K562 (cell line): ENCODE measurements around the gene RNF4. TPM values are rescaled to one million over a fixed set of nuclear protein-coding genes. Genes with fewer than 3 reads are reported as not detected.

Source experiments
- BHLHE40 ChIP-seq: IDR thresholded peaks from 2 replicates; pipeline ENCODE4 v1.6.1; 2011; ENCODE audit warnings: low read length, improper control_type of control experiment
- CCAR2 ChIP-seq: fragments of 200-400 bp; formaldehyde crosslinking; IDR thresholded peaks from 2 replicates; pipeline ENCODE4 v1.6.1; 2017; ENCODE audit warnings: mild to moderate bottlenecking, low read depth, low read length
- CEBPB ChIP-seq: fragments of 450-650 bp; IDR thresholded peaks from 2 replicates; pipeline ENCODE4 v1.6.1; 2016; ENCODE audit warnings: missing genetic modification characterization, missing compliant biosample characterization
- E2F3 ChIP-seq: fragments of 250-450 bp; sonication (Bioruptor Pico); IDR thresholded peaks from 2 replicates; pipeline ENCODE4 v1.4.0; 2020; ENCODE audit warnings: mild to moderate bottlenecking
- EGR1 ChIP-seq: fragments of 450-650 bp; conservative IDR thresholded peaks from 2 replicates; pipeline ENCODE4 v1.6.1; 2017; ENCODE audit warnings: mild to moderate bottlenecking
- FOS ChIP-seq: IDR thresholded peaks from 3 replicates; pipeline ENCODE4 v1.6.1; 2011; ENCODE audit not compliant: insufficient read length; ENCODE audit errors: extremely low read depth
- JUND ChIP-seq, 2 experiments: IDR thresholded peaks; 2 replicates in 1 of 2; 3 replicates in 1 of 2; pipeline ENCODE4 v1.6.1; 2011; ENCODE audit warnings: borderline replicate concordance in 2 of 2, low read depth in 2 of 2, low read length in 2 of 2, improper control_type of control experiment in 1 of 2, missing biosample characterization in 1 of 2, missing genetic modification characterization in 1 of 2, missing genetic modification reagents in 1 of 2
- KLF16 ChIP-seq: IDR thresholded peaks from 2 replicates; pipeline ENCODE4 v1.6.1; 2016; ENCODE audit warnings: antibody characterized with exemption
- MBD1 ChIP-seq: fragments of 250-450 bp; sonication (Bioruptor Pico); IDR thresholded peaks from 2 replicates; pipeline ENCODE4 v1.8.0; 2022; ENCODE audit warnings: inconsistent platforms
- MCM3 ChIP-seq: fragments of 450-650 bp; IDR thresholded peaks from 2 replicates; pipeline ENCODE4 v1.6.1; 2016
- MEF2D ChIP-seq: conservative IDR thresholded peaks from 2 replicates; pipeline ENCODE4 v1.6.1; 2016; ENCODE audit warnings: low read depth, missing genetic modification characterization, missing compliant biosample characterization
- NR4A1 ChIP-seq, 2 experiments: fragments of 250-450 bp in 1 of 2; fragments of 450-650 bp in 1 of 2; sonication (Bioruptor Pico) in 1 of 2; IDR thresholded peaks; 2 replicates each; pipeline versions ENCODE4 v1.4.0 to v1.6.1; 2016 to 2020; ENCODE audit warnings: mild to moderate bottlenecking in 2 of 2, missing compliant biosample characterization in 1 of 2, missing genetic modification characterization in 1 of 2, moderate library complexity in 1 of 2
- PHB ChIP-seq: fragments of 250-450 bp; sonication (Bioruptor Pico); IDR thresholded peaks from 2 replicates; pipeline ENCODE4 v1.5.0; 2021
- POLR2AphosphoS2 ChIP-seq: IDR thresholded peaks from 2 replicates; pipeline ENCODE4 v1.6.1; 2012; ENCODE audit warnings: low read length, improper control_type of control experiment
- POLR3G ChIP-seq: IDR thresholded peaks from 2 replicates; pipeline ENCODE4 v1.6.1; 2011; ENCODE audit not compliant: insufficient read length, insufficient replicate concordance; ENCODE audit errors: extremely low read depth
- RNF2 ChIP-seq: sonication (generic); IDR thresholded peaks from 2 replicates; pipeline ENCODE4 v1.6.1; 2016
- SAFB ChIP-seq: fragments of 200-400 bp; formaldehyde crosslinking; IDR thresholded peaks from 2 replicates; pipeline ENCODE4 v1.6.1; 2017; ENCODE audit warnings: low read depth, low read length, borderline replicate concordance
- SIN3A ChIP-seq, 2 experiments: fragments of 150-350 bp in 1 of 2; IDR thresholded peaks; 2 replicates each; pipeline ENCODE4 v1.6.1; 2011 to 2016; ENCODE audit warnings: borderline replicate concordance in 2 of 2, low read depth in 2 of 2, low read length in 2 of 2, mild to moderate bottlenecking in 2 of 2, moderate library complexity in 2 of 2; ENCODE audit not compliant: control insufficient read depth in 1 of 2
- STAT5B ChIP-seq: fragments of 250-450 bp; sonication (Bioruptor Pico); IDR thresholded peaks from 2 replicates; pipeline ENCODE4 v1.8.0; 2021; ENCODE audit warnings: mild to moderate bottlenecking, inconsistent platforms
- TAF15 ChIP-seq: fragments of 200-400 bp; formaldehyde crosslinking; IDR thresholded peaks from 2 replicates; pipeline ENCODE4 v1.6.1; 2017; ENCODE audit warnings: mild to moderate bottlenecking, low read depth, low read length, moderate library complexity
- ZNF175 ChIP-seq: fragments of 200-800 bp; sonication (Bioruptor generic); IDR thresholded peaks from 2 replicates; pipeline ENCODE4 v1.6.1; 2016; ENCODE audit warnings: low read depth, mild to moderate bottlenecking, missing genetic modification characterization, missing compliant biosample characterization
- polyA plus RNA-seq, 8 experiments: library from polyadenylated mRNA; depleted of rRNA in 4 of 8; stranded (reverse) in 5 of 8; unstranded in 3 of 8; fragments of >200 nt; fragmentation: Nextera tagmentation in 2 of 8; fragmentation: Illumina TruSeq in 1 of 8; extraction: Ambion mirVana in 2 of 8; extraction: Trizol in 1 of 8; gene quantifications; 2 replicates each; pipeline versions ENCODE4 v1.2.1 to v1.2.3, GENCODE V29; 2011 to 2014; ENCODE audit warnings: inconsistent platforms in 1 of 8, missing spikeins in 1 of 8
- total RNA-seq, 7 experiments: library from RNA; depleted of rRNA in 6 of 7; stranded (reverse); fragments of >200 nt in 6 of 7; fragmentation: Illumina TruSeq in 2 of 7; extraction: Trizol in 2 of 7; gene quantifications; 2 replicates each; pipeline versions ENCODE4 v1.2.1 to v1.2.3, GENCODE V29; 2011 to 2021; ENCODE audit warnings: low replicate concordance in 1 of 7
- TF ChIP-seq, protein P1 (sequence below): fragments of 250-450 bp; sonication (Bioruptor Pico); IDR thresholded peaks from 2 replicates; pipeline ENCODE4 v1.4.0; 2020
- TF ChIP-seq, protein P2 (sequence below): fragments of 250-450 bp; sonication (Bioruptor Pico); IDR thresholded peaks from 2 replicates; pipeline ENCODE4 v1.5.0; 2021; ENCODE audit warnings: mild to moderate bottlenecking, moderate library complexity

The RNF4 gene
- total and polyA plus RNA-seq, 9 of the 15 experiments (the other 6 are each of a cell fraction or from before 2014, with no cell fraction given): 19.2 to 59.3 (median 44.8) TPM

- TF ChIP-seq POLR2AphosphoS2: no peak
- peak; percentile 61 for TF ChIP-seq BHLHE40
- TF ChIP-seq E2F3: no peak
- TF ChIP-seq TAF15: no peak
- TF ChIP-seq RNF2: no peak
- peak; percentile 91 for TF ChIP-seq CEBPB (tag)
- TF ChIP-seq STAT5B (CRISPR knock-in tag): no peak
- TF ChIP-seq, protein P1, sequence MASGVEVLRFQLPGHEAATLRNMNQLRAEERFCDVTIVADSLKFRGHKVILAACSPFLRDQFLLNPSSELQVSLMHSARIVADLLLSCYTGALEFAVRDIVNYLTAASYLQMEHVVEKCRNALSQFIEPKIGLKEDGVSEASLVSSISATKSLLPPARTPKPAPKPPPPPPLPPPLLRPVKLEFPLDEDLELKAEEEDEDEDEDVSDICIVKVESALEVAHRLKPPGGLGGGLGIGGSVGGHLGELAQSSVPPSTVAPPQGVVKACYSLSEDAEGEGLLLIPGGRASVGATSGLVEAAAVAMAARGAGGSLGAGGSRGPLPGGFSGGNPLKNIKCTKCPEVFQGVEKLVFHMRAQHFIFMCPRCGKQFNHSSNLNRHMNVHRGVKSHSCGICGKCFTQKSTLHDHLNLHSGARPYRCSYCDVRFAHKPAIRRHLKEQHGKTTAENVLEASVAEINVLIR (CRISPR knock-in tag): no peak
- no peak for TF ChIP-seq JUND (IDR thresholded peaks at IDR 0.05; ENCODE audit: borderline replicate concordance, low read depth, low read length)
- no peak; the same call in 2 of the 3 replicates for TF ChIP-seq JUND (tag; IDR thresholded peaks at IDR 0.05; ENCODE audit: borderline replicate concordance, low read depth, low read length)
- TF ChIP-seq MCM3: no peak
- no peak for TF ChIP-seq FOS
- TF ChIP-seq MEF2D (tag): 0 out of 2 replicates have a peak, but pooled peaks have one; percentile 17
- TF ChIP-seq SAFB: no peak
- TF ChIP-seq POLR3G: no peak
- no peak for TF ChIP-seq ZNF175 (CRISPR knock-in tag)
- no peak for TF ChIP-seq MBD1
- no peak for TF ChIP-seq NR4A1 (CRISPR knock-in tag; IDR thresholded peaks at IDR 0.05)
- no peak for TF ChIP-seq NR4A1 (tag; IDR thresholded peaks at IDR 0.05)
- TF ChIP-seq PHB (CRISPR knock-in tag): no peak
- TF ChIP-seq EGR1: no peak
- TF ChIP-seq CCAR2: no peak
- TF ChIP-seq KLF16: no peak
- TF ChIP-seq, protein P2, sequence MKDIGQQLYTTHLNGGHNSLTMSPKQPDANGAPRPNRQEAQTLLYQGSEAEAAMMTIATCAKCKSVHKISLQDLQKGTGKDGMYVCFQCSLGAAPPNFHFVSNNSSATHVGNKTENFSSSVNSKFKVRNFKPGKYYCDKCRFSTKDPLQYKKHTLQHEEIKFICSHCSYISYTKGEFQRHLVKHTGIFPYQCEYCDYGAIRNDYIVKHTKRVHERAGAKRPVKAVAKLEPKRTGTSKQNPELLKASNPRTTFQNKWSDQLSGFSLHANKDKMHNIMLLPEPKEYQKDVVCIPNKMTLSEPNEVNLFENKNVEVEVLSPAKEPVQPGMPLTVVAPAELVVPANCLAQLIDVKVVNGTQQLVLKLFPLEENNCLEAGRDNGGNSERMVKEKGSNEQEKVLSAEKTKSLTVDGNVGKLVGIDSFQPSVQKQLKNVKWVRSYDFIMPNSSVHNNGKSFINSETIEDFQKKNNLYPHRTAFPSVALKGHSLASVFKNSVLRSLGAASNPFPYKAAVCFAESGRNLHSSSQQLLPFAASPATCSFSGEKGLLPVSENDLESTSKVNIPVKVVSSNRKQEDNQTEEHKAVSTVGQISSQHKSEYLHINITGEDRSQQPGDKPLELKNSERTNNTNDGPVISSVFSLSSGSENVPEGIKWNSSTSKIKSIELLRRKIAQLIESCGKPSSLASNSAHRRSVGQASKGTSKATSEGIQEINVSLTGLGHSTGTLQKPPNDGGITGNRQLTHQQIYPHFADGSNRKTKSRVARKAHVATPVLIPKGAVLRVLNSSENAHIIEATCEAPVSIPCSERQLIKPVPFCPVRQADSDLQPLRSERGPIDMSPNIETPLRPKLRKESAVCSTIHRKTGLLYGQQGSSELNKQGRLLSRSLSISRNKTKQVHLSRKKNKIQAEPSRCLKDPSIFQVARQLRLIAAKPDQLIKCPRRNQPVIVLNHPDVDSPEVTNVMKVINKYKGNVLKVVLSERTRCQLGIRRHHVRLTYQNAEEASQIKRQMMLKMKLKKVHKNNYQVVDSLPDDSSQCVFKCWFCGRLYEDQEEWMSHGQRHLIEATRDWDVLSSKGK (CRISPR knock-in tag): no peak
- no peak for TF ChIP-seq SIN3A (IDR thresholded peaks at IDR 0.05; ENCODE audit: borderline replicate concordance in 2 of 2, control insufficient read depth in 1 of 2, low read depth in 2 of 2, low read length in 2 of 2)
These were observed 49.1 kb upstream of the RNF4 start (continued) for GRCh38 chr4:2419814-2420213.
